GM11168 (cell line): ENCODE results near the gene TMEM215.

ENCODE experiments used
- in situ Hi-C: fragments of 300-500 bp; cut with MboI; formaldehyde crosslinking; loops from one replicate; pipeline ENCODE4 v1.12.0; 2022; ENCODE audit warnings: low sequenced_read_pairs; ENCODE audit not compliant: unreplicated experiment

The TMEM215 gene

GRCh38 chr9:32828861-32829260 is 45.5 kb downstream of the TMEM215 start:
- in situ Hi-C loops: no loop called here

GRCh38 chr9:32832346-32832745 is 49.0 kb downstream of the TMEM215 start:
- in situ Hi-C loops: no loop called here
